Measurements from ENCODE around the gene PRCD.

Gene PRCD

DNA sequence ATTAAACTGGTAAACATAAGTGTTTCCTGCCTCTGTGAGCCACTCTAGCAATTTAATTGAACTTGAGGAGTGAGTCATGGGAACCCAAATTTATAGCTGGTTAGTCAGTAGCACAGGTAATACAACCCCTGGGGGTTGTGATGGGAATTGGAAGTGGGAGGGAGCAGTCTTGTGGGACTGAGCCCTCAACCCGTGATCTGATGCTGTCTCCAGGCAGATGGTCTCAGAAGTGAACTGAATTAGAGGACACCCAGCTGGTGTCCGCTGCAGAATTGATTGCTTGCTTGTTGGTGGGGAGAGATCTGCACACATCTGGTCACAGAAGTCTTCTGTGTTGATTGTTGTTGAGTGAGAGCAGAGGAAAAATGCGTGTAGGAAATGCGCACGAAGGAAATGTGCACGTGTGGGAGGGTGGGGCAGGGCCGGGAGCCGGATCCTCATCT is 53.6 kb downstream of the PRCD start:
- peaks cover 5% of the 10 kb centered on the region for H3K4me1 ChIP-seq (ENCODE audit: control insufficient read depth, insufficient read depth, low read length, poor library complexity, severe bottlenecking)
- H3K36me3 ChIP-seq (ENCODE audit: control insufficient read depth, insufficient read depth, low read length), result no peaks in the 10 kb centered on the region
- 86 to 88% methylated on average over 6 to 8 of the region's 8 CpGs for WGBS, 2 experiments (ENCODE audit: insufficient coverage in 2 of 2)
- H3K4me3 ChIP-seq (ENCODE audit: extremely low read depth, insufficient read depth, low read length, poor library complexity, severe bottlenecking), result no peak overlapping the region
- no peak overlapping the region for H3K27ac ChIP-seq (ENCODE audit: low read depth, low read length, severe bottlenecking)
- H3K9me3 ChIP-seq (ENCODE audit: control insufficient read depth, low read length), result no peaks in the 10 kb centered on the region

DNA sequence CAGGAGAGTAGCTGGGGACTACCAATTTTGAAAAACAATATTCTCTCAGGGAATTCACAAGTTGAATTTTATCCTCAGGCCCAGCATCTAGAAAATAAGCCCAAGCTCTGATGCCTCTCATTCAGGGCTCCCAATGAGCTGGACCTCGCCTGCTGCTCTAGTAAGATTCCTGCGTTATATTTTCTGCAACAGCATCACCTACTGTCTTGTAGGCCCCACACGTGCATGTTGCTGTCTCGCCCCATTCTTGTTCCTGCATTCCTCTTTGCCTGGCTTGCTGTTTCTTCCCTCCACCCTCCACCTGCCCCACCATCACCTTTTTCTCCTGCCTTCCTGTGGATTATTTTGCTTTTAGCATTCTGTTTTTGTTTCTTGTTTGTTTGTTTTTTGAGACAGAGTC is 54.1 kb downstream of the PRCD start:
- Histone ChIP-seq H3K4me1 (ENCODE audit: control insufficient read depth, insufficient read depth, low read length, poor library complexity, severe bottlenecking) (peaks cover 5% of the 10 kb centered on the region), H3K27ac (ENCODE audit: low read depth, low read length, severe bottlenecking) (no peak overlapping the region)
- 87 to 94% methylated on average over 4 of the region's 4 CpGs for WGBS, 2 experiments (ENCODE audit: insufficient coverage in 2 of 2)

DNA sequence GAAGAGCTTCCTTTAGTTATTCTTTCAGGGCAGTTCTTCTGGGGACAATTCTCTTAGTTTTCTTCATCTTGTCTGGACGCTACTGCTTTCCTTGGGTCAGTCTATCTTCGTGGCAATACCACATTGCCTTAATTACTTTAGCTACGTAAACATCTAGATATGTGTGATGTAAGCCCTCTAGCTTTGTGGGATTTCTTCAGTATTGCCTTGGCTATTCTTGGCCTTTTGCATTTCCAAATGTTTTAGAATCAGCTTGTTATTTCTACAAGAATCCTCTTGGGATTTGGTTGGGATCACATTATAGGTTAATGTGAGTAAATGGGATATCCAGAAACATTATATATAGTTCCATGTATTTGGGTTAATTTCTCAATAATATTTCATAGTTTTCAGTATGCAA is 54.8 kb downstream of the PRCD start:
- Histone ChIP-seq H3K9me3 (ENCODE audit: control insufficient read depth, low read length) (no peaks in the 10 kb centered on the region), H3K4me3 (ENCODE audit: extremely low read depth, insufficient read depth, low read length, poor library complexity, severe bottlenecking) (no peak overlapping the region), H3K36me3 (ENCODE audit: control insufficient read depth, insufficient read depth, low read length) (no peaks in the 10 kb centered on the region), H3K27ac (ENCODE audit: low read depth, low read length, severe bottlenecking) (no peak overlapping the region), H3K4me1 (ENCODE audit: control insufficient read depth, insufficient read depth, low read length, poor library complexity, severe bottlenecking) (peaks cover 5% of the 10 kb centered on the region)
- WGBS, 2 experiments (ENCODE audit: insufficient coverage in 2 of 2), result no CpG with 5 or more reads among the region's 3 CpGs

More for the DNA sequence above, 54.1 kb downstream of the PRCD start:
- no peaks in the 10 kb centered on the region for H3K36me3 ChIP-seq (ENCODE audit: control insufficient read depth, insufficient read depth, low read length)
- no peak overlapping the region for H3K4me3 ChIP-seq (ENCODE audit: extremely low read depth, insufficient read depth, low read length, poor library complexity, severe bottlenecking)
- no peaks in the 10 kb centered on the region for H3K9me3 ChIP-seq (ENCODE audit: control insufficient read depth, low read length)
